ENCODE measurements around the gene GPR55. TPM values are rescaled to one million over a fixed set of nuclear protein-coding genes. Genes with fewer than 3 reads are reported as not detected.

GPR55 gene
- total RNA-seq, 1 donor = not detected

GRCh38 chr2:230909841-230910545 lies 15.0 kb downstream of the GPR55 start:
- TF ChIP-seq, protein P1, sequence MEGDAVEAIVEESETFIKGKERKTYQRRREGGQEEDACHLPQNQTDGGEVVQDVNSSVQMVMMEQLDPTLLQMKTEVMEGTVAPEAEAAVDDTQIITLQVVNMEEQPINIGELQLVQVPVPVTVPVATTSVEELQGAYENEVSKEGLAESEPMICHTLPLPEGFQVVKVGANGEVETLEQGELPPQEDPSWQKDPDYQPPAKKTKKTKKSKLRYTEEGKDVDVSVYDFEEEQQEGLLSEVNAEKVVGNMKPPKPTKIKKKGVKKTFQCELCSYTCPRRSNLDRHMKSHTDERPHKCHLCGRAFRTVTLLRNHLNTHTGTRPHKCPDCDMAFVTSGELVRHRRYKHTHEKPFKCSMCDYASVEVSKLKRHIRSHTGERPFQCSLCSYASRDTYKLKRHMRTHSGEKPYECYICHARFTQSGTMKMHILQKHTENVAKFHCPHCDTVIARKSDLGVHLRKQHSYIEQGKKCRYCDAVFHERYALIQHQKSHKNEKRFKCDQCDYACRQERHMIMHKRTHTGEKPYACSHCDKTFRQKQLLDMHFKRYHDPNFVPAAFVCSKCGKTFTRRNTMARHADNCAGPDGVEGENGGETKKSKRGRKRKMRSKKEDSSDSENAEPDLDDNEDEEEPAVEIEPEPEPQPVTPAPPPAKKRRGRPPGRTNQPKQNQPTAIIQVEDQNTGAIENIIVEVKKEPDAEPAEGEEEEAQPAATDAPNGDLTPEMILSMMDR (IDR thresholded peaks at IDR 0.05; ENCODE audit: insufficient read depth, low read depth, low read length) = no peak
- no peak overlapping the region for H3K4me3 ChIP-seq (ENCODE audit: low read depth, low read length)
- no peak for DNase-seq (ENCODE audit: low read depth)

- H3K4me3 ChIP-seq (ENCODE audit: low read depth, low read length) = no peak overlapping the region
- TF ChIP-seq, protein P1 (IDR thresholded peaks at IDR 0.05; ENCODE audit: insufficient read depth, low read depth, low read length) = no peak
- DNase-seq (ENCODE audit: low read depth) = peak; percentile 80
Observed at GRCh38 chr2:230908595-230909191, 16.3 kb downstream of the GPR55 start.

GRCh38 chr2:230908092-230908594 lies 16.9 kb downstream of the GPR55 start:
- TF ChIP-seq, protein P1 (IDR thresholded peaks at IDR 0.05; ENCODE audit: insufficient read depth, low read depth, low read length) = no peak
- DNase-seq (ENCODE audit: low read depth) = no peak
- no peak overlapping the region for H3K4me3 ChIP-seq (ENCODE audit: low read depth, low read length)

GRCh38 chr2:230907361-230908091 lies 17.5 kb downstream of the GPR55 start:
- TF ChIP-seq, protein P1 (IDR thresholded peaks at IDR 0.05; ENCODE audit: insufficient read depth, low read depth, low read length) = no peak
- H3K4me3 ChIP-seq (ENCODE audit: low read depth, low read length) = no peak overlapping the region
- DNase-seq (ENCODE audit: low read depth) = no peak

- no peak overlapping the region for H3K4me3 ChIP-seq (ENCODE audit: low read depth, low read length)
- TF ChIP-seq, protein P1 (IDR thresholded peaks at IDR 0.05; ENCODE audit: insufficient read depth, low read depth, low read length) = no peak
- DNase-seq (ENCODE audit: low read depth) = no peak
Observed at GRCh38 chr2:230906471-230907230, 18.4 kb downstream of the GPR55 start.
